ENCODE results near the gene PPFIBP2. TPM values are rescaled to one million over a fixed set of nuclear protein-coding genes. Genes with fewer than 3 reads are reported as not detected.

The PPFIBP2 gene
- total RNA-seq, 1 experiment from 2014 or later: 5.0 TPM

GRCh38 chr11:7688238-7688826 lies 174.5 kb downstream of the PPFIBP2 start:
- DNase-seq (ENCODE audit: low read depth): peak; percentile 14

GRCh38 chr11:7689239-7689638 lies 175.4 kb downstream of the PPFIBP2 start:
- no peak for DNase-seq (ENCODE audit: low read depth)

GRCh38 chr11:7690648-7691047 lies 176.8 kb downstream of the PPFIBP2 start:
- DNase-seq (ENCODE audit: low read depth): no peak

- DNase-seq (ENCODE audit: low read depth): no peak
Measured at GRCh38 chr11:7691759-7692350, 178.1 kb downstream of the PPFIBP2 start.

- DNase-seq (ENCODE audit: low read depth): no peak
Measured at GRCh38 chr11:7692426-7692825, 178.6 kb downstream of the PPFIBP2 start.

GRCh38 chr11:7694235-7694634 lies 180.4 kb downstream of the PPFIBP2 start:
- DNase-seq (ENCODE audit: low read depth): no peak

- no peak for DNase-seq (ENCODE audit: low read depth)
Measured at GRCh38 chr11:7696424-7696823, 182.6 kb downstream of the PPFIBP2 start.

Other genes starting within 250 kb of the PPFIBP2 start
- not detected in 2 replicates for gene OLFML1, start 28.5 kb upstream of the PPFIBP2 start, total RNA-seq (2014; rRNA removed)
- 0.17 and 0.32 TPM in 2 replicates for gene CYB5R2, start 159.5 kb downstream of the PPFIBP2 start, total RNA-seq (2014; rRNA removed)
- gene OVCH2, start 192.5 kb downstream of the PPFIBP2 start, total RNA-seq (2014; rRNA removed): not detected in 2 replicates